ENCODE results near the gene ANO2.
A peak's percentile ranks its signal among the peaks of the same experiment; 100 is the strongest.

The ANO2 gene

DNA sequence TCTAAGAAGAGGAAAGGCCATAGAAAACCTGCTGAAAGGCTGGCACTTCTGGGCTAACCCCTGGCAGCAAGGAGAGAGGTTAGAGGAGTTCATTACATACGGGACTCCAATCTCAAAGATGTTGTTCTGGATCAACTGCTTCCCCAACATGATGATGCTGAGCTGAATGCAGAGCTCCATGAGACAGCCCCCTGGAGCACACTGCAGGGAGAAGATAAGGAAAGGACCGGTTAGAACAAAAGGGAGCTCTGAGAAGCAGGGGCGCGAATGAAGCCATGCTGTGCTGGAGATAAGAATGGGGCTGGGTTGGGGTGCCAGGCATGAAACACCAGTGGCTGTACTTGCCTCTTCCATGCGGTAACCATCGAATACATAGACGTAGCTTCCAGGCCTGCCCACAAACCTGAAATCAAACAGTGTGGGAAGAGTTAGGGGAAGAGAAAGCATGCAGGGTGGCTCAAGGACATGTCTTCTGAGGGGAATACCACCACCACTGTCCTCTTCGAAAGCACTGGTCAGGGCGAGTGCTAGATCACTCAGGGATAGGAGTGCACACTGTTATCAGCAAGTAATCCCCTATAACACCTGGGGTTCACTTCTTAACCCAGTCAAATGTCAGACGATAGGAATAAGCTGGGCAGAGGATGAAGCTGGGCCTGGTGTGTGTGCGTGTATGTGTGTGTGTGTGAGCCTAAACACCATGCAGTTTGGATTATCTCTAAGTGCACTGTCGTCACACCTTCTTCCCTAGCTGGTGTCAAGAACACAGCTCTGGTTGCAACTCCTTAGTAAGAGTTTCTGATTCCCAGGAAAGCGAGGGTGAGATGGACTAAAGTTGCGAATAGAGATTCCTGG lies 332.3 kb downstream of the ANO2 start:
- no peak for DNase-seq

DNA sequence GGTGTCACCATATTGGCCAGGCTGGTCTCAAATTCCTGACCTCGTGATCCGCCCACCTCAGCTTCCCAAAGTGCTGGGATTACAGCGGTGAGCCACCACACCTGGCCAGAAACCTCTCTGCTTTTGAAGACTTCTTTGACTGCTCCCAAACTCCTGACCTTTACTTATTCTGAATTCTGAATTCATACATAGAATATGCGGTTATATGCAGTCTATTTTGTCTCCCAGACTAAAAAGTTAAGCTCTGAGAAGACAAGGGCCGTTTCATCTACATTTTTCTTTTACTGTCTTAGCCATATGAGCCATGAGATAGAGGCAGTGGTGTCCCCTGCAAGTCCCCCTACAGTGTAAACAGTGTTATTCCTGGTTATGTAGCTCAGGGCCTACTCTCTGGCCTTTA lies 333.9 kb downstream of the ANO2 start:
- no peak for DNase-seq

DNA sequence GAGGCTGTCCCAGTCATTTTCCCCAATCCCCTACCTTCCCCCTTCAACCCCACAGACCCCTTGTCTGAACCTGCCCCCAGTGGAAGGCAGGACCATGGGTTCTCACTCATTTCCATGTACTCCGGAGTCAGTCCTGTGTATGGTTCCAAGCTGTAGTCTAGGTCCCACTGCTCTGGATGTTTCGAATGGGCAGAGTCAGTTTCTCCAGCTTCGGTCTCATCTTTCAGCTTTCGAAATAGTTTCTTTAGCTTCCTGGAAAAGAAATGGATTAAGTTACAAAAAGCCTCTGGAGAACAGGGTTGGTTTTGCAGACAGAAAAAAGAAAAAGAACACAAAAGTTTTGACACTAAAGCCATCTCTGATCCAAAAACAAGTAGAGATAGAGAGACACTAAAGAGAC lies 345.7 kb downstream of the ANO2 start:
- no peak for DNase-seq

DNA sequence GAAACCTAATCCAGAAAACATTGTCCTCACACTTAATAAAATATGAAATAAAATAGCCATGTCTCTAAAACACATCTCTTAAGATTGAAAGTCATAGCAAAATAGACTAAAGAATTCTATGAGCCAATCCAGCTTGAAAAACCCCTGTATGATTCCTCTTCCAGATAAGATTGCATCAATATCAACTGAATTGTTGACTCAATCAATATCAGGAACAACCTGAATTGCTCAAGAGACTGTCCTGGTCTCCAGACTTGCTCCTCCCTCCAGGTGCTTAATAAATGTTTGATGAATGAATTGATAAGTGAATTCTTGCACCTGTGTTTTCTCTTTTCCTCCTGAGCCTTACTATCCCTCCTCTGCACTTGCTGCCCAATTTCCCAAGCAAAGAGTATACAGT lies 351.1 kb downstream of the ANO2 start:
- DNase-seq, result no peak

DNA sequence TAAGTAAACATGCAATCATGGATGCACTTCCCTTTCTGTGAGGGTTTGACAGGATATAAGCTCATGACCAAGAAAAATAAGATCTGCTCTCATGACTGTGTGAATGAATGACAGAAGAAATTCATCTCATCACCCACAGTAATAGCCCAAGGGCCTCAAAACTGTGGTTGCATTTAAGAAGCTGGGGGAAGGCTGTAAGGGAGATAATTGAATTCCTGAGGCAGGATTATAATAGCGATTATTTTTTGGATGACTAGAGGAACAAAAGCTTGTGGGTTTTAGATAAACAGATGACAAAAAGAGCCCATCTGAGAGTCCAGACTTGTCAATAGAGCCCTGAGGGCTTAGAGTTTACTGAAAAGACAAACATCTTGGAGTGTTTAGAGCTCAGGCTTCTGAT lies 352.0 kb downstream of the ANO2 start:
- DNase-seq, result no peak

DNA sequence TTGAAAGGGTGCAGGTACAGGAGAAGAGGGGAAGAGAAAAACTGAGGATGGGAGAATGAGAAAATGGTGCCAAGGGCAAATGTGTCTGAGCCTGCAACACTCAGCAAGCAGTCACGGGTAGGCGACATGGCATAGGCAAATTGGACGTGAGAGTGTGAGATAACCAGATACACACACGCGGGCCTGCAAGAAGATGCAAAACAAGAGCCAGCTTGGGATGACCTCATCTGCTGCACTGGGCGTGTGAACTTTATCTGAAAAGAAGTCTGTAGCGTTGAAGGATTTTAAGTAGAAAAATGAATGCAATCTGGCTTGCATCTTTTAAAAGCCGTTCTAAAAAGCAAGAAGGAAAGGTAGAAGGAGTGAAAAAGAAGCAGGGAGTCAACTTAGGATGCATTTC lies 352.7 kb downstream of the ANO2 start:
- no peak for DNase-seq

DNA sequence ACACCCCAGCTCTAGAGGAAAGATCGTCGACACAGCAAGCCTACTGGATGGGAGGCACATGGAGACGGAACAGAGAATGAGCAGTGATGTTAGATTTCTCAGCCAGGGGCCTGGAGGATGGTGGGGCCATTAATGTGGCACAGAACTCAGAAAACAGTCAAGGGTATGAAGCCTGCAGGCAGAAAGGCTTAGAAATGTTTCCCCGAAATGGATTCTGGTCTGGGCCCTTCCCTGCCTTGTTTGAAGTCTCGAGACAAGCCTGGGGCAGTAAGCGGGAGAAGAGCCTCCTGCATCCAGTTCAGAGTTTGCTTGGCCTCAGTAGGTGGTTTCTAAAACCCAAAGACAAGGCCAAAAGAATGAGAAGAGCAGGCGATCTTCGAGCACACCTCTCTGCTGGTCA lies 354.7 kb downstream of the ANO2 start:
- no peak for DNase-seq

DNA sequence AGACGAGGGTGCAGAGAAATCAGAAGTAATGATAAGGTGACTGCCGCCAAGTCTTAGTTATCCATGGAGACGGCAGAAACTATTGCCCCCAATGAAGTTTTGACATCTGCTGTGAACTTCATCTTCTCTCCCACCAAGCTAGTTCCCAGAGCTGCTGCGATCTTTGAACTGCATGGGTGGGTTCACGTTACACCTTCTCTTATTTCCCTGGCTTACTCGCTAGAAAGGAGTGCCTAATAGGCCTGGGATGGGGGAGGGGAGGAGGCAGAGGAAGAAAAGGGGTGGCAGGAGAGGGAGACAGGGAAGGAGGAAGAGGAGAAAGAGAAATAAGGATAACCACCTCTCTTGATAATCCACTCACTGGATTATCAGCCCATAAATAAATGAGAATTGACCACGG lies 356.0 kb downstream of the ANO2 start:
- no peak for DNase-seq

DNA sequence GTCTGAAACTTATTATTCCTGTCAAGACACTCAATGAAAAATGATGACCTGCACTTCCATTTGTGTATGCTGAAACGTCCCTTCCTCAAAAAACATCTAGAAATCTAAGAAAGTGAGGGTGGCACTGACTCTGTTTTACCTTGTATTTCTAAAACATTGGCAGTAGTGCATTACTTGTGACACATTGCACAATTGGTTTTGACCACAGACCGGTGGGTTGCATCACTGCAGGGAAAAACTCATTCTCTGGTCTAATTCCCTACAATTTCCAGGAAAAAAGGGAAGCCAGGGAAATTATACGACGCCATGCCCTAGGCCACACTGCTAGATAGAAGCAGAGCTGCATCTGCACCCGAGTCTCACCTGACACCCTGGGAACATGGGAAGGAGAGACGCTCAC lies 356.5 kb downstream of the ANO2 start:
- DNase-seq, result no peak

DNA sequence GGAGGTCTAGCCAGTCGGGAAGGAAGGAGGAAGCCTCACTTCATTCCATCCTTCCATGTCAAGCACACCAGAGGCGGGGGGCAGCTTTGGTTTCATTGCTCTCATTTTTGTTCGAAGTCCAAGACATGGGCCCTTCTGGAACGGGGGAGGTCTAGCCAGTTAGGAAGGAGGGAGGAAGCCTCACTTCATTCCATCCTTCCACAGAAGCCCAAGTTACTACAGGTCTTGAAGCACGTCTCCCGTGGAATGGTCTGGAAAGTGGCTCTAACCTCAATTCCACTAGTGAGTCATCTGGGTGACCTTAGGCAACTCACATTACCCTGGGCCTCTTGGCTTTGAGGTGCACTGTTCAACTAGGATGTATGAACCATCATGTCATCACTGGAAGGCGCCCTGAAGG lies 356.9 kb downstream of the ANO2 start:
- DNase-seq, result no peak

DNA sequence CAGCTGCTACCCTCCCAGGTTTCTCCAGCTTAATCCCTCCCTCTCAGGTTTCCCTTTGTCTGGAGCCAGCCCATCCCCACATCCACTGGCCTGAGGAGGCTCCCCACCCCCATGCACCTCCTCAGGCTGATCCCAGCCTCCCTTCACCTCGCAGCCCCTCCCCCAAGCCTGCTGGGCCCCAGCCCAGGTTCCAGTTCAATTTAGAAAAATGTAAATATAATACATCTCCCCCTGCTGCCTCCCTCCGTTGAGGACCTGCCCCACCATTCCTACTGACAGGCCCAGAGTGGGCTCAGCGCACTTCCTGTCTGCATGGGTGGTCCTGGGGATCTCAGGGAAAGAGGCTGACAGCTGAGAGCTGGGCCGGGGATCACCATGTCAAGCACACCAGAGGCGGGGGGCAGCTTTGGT lies 357.3 kb downstream of the ANO2 start:
- no peak for DNase-seq

DNA sequence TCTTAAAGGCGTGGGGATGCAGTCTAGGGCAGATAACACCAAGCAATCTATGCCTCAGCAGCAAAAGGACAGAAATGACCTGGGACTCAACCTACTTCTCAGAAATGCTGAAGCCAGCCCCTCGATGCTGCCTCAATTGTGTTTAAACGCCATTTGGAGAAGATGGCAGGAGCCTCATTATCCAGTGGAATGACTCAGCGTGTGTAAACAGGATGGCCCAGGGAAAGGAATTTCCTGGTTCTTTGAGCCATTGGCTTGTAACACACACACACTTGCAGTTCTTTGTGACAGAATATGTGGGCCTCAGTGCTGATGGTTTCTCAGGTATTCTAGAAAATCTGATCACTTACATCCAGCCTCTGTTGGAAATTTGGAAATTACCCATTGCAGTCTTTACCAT lies 358.9 kb downstream of the ANO2 start:
- no peak for DNase-seq

DNA sequence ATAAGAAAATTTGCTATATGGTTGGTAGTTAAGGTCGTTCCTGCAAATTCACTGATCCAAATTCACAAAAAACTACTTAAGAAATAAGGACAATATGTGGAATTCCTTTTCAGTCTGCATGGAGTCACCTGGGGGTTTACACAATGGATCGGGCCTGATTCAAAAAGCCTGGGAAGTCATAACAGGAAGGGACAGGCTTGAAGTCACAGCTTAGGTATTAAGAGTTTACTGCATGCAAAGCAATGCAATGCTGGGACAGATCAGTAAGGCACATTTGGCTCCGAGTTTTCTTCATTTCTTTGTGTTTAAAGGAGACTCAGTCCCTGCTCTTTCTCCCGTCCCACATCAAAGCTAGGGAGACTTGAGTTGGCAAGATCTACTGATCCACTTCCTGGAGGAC lies 359.9 kb downstream of the ANO2 start:
- no peak for DNase-seq

DNA sequence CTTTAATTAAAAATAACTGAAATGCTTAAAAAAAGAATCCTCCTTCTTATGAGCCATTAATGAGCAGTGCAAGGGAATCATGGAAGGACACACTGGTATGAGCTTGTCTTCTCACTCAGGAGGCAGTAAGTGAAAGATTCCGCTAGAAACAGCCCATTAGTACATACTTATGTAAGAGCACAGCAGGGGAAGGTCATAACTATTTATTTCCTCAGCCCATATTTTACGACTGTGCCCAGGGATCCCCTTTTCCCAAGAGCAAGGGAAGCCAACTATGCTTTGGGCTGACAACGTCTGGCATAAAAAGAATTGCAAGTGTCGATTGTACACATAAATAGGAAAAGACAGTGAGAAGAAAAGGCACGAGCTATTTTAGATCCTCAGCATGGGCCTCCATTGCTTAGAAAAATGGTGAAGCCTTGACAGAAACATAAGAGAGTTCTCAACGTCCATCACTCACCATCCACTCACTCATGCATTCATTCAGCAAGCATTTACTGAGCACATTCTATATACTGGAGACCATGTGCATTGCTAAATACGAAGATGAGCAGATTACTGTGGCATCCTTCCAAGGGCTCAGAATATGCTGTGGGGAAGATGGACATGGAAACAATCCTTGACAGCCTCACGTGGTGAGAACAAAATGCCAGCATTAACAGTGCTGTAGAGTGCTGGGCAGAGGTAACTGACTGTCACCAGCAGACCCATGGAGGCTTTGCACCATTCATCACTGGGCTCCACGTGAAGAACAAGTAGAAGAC lies 360.5 kb downstream of the ANO2 start:
- DNase-seq, result no peak

DNA sequence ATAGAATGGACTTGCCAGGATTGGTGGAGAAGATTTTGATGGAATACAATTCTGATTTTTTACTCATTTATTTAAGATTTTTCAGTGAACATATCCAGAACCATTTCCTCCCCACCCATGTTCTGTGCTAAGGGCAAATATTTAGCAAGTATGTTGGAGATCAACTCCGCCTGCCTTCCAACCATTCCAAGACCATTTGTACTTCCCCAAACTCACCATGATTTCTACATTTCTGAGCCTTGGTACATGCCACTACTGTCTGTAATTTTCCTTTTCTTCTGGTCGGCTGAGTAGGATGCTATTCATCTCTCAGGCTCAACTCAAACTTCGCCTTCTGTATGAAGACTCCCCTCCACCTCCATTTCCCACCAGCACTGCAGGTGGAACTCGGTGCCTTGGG lies 362.5 kb downstream of the ANO2 start:
- no peak for DNase-seq

DNA sequence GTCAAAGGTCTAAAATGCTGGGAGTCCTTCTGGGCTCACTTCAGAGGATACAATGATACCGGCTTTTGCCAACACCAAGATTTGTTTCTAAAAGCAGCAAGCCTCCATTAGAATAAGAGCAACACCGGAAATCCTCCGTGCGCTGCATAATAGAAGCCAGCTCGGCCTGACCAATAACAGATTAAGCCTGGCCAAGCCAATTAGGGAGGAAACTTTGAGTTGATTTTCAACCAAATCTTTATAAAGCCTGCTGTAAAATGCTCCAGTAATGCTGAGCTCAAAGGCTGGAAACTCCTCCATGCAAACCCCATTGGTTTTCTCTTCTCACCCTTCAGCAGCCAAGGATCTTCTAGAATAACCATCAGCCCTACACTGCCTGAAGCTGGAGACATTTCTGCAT lies 363.0 kb downstream of the ANO2 start:
- no peak for DNase-seq

DNA sequence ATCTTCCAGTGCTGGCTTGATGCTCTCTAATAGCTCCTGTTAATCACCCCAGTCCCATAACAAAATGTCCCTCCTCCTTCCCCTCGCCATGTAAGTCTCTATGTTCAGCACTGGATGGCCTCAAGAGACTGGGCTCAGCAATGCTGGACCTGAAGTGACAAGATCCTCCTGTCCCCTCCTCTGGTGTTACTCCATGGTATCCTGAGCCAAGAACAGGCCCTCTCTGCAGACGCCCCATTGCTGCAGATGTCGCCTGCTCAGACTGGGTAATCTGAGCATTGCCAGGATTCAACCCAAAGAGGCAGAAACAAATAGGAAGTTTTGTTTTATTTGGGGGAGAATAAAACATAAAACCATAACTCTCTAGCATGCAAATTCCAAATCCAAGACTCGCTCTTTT lies 363.4 kb downstream of the ANO2 start:
- DNase-seq, result no peak

DNA sequence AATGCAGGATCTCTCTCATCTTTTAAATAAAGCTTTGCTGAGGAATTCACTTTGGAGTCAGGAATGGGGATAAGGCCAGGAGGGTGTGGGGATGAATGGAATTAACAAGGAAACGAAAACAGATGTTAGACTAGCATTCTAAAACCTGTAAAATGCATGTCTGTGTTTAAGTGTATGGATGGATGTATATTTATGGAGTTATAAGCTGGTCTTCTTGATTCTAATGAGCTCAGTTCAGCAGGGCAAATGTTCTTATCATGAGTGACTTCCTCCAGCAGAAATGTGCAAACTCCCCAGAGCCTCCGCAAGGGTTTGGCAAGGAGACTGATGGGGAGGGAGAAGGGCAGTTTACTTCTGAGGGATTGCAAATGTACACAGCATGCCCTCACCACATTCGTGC lies 364.0 kb downstream of the ANO2 start:
- no peak for DNase-seq

DNA sequence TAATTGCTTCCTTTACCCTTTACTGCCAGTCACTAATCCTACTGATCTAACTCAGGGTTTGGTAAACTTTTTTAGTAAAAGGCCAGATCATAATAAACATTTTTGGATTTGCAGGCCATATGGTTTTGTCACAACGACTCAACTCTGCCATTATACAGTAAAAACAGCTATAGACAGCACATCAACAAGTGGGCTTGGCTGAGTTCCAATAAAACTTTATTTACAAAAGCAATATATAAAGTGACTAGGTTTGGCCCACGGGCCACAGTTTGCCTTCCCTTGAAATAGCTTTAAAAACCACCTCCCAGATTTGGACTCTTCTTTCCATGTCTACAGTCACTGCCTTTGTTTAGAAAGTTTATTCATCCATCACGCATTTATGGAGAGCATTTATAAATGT lies 366.3 kb downstream of the ANO2 start:
- DNase-seq, result no peak

DNA sequence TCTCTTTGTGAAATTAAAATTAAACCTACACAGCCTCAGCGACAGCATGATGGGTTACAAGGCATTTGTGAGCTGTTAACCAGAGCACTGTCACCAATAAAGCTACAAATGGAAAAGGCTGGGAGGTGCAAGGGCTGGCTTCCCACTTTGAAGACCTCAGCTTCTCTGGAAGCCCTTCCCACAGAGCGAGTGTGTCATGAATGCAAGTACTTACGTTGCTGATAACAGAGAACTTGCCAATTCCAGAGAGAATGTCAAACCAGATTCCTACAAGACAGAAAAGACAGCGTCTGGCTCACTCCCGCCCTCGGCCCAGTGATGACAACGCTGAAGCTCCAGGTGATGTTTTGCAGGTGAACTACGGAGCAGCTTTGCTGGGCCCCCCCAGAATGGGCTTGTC lies 367.3 kb downstream of the ANO2 start:
- no peak for DNase-seq

DNA sequence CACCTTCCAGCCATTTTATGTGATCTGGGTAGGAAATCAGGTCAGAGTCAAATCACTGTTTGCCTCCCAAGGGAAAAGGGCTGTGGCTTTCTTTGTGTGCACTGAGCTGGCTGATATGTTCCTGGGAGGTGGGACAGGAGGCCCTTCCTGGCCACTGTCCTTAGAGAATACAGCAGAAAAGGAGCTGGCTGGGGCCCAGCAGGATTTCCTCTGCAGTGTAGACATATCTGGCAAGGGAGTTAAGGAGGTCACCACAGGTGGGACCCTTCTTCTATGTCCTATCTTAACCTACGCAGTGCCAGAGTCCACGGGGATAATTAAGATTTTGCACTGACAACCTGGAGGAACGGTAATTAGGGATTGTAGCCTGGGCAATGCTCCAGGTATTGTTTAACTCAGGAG lies 367.8 kb downstream of the ANO2 start:
- peak; percentile 23 for DNase-seq

DNA sequence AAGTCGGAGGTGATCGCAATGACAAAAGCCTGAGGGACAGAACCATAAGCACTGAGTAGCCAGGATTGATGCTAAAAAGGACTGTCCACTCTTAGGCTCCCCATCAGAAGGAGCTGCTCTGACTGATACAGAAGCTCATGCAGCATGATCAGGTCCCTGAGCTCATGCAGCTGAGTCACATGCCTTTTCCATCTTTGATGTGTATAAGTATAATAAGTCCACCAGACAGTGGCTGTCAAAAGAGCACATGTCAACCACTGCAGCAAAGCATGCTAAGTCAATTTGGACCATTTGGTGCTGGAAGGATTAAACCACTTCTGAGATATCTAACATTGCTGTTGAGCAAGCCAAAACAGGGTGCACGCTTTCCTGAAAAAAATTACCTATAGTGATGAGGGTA lies 369.1 kb downstream of the ANO2 start:
- no peak for DNase-seq

DNA sequence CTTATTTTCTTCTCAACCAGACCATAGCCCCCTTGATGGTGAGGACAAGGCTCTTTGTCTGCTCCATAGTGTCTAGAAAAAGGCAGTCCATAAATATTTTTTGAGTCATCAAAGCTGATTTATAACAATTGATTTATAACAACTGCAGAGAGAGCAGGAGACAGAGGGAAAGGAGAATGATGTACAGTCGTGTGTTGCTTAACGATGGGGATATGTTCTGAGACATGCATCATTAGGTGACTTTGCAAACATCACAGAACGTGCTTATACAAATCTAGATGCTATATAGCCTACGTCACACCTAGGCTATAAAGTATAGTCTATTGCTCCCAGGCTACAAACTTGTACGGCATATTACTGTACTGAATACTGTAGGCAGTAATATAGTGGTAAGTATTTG lies 369.8 kb downstream of the ANO2 start:
- DNase-seq, result no peak

DNA sequence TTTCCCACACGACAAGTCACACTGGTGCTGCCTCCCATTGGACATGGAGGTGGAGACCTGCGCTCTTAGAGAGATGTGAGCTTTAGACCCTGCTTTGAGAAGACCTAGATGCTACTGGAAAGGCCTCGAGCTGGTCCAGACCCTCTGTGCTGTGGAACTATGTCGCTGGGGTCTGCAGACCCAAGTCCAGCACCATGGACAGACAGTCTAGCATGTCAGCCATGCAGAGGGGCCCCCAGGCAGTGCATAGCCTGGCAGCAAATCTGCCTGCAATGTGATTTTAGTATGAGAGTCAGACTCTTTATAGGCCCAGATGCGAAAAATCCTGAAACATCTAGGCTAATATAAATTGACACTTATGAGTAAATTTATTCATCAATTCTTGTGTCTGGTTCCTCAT lies 371.7 kb downstream of the ANO2 start:
- DNase-seq, result no peak

DNA sequence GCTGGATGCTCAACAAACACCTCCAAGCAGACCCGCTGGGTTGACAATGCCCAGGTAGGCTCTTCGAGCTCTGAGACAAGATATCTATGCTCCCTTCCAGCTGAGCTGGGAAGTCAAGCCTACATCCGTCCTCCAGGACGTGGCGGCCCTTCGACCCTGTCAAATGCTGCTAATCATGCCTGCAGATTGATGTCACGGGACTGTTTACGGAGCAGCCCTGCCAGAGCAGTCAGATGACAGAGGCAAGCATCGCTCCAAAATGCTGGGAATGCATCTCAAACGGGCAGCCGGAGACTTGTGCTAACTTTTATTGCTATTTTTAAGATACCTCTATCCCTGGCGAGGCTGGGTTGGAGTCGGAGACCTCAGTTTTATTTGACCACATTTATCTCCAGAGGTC lies 373.9 kb downstream of the ANO2 start:
- no peak for DNase-seq
